Trophoblast cell (in vitro differentiated cells and primary cell): ENCODE data around the gene TOPORS.
A peak's percentile ranks its signal among the peaks of the same experiment; 100 is the strongest.

ENCODE experiments used
- DNase-seq, 2 donors: peaks; one replicate each; pipeline ENCODE4 v3.0.0-alpha.2; 2016
- H2AFZ ChIP-seq: 2 replicates; pipeline ENCODE4 v1.6.1; 2013; ENCODE audit warnings: low read length, moderate library complexity, mild to moderate bottlenecking; ENCODE audit not compliant: insufficient read depth, poor library complexity
- H2AK5ac ChIP-seq: 2 replicates; pipeline ENCODE4 v1.6.1; 2013; ENCODE audit warnings: mild to moderate bottlenecking, low read length
- H2BK120ac ChIP-seq: 2 replicates; pipeline ENCODE4 v1.6.1; 2013; ENCODE audit warnings: low read length, mild to moderate bottlenecking, moderate library complexity; ENCODE audit not compliant: insufficient read depth, poor library complexity
- H2BK12ac ChIP-seq: 2 replicates; pipeline ENCODE4 v1.6.1; 2013; ENCODE audit warnings: mild to moderate bottlenecking, low read length, moderate library complexity
- H2BK5ac ChIP-seq: 2 replicates; pipeline ENCODE4 v1.6.1; 2013; ENCODE audit warnings: low read length, low read depth, moderate library complexity, mild to moderate bottlenecking; ENCODE audit not compliant: poor library complexity
- H3K14ac ChIP-seq: 2 replicates; pipeline ENCODE4 v1.6.1; 2013; ENCODE audit warnings: mild to moderate bottlenecking, low read length
- H3K18ac ChIP-seq: 2 replicates; pipeline ENCODE4 v1.6.1; 2013; ENCODE audit warnings: mild to moderate bottlenecking, low read length
- H3K23ac ChIP-seq: 2 replicates; pipeline ENCODE4 v1.6.1; 2013; ENCODE audit warnings: low read length
- H3K27ac ChIP-seq: 2 replicates; pipeline ENCODE4 v1.5.1; 2013; ENCODE audit warnings: low read depth, mild to moderate bottlenecking, inconsistent platforms, low read length, moderate library complexity
- H3K27me3 ChIP-seq: 2 replicates; pipeline ENCODE4 v1.6.1; 2013; ENCODE audit warnings: inconsistent platforms, mild to moderate bottlenecking, low read length, moderate library complexity; ENCODE audit not compliant: insufficient read depth
- H3K36me3 ChIP-seq, 2 experiments: 1 replicate in 1 of 2; 2 replicates in 1 of 2; pipeline ENCODE4 v1.6.1; 2013; ENCODE audit warnings: low read length in 2 of 2, mild to moderate bottlenecking in 2 of 2, moderate library complexity in 1 of 2; ENCODE audit not compliant: insufficient read depth in 2 of 2, control insufficient read depth in 1 of 2
- H3K4ac ChIP-seq: 2 replicates; pipeline ENCODE4 v1.6.1; 2013; ENCODE audit warnings: low read depth, mild to moderate bottlenecking, low read length, moderate library complexity
- H3K4me1 ChIP-seq, 2 experiments: 1 replicate in 1 of 2; 2 replicates in 1 of 2; pipeline ENCODE4 v1.6.1; 2013; ENCODE audit warnings: low read length in 2 of 2, mild to moderate bottlenecking in 2 of 2, moderate library complexity in 1 of 2; ENCODE audit not compliant: insufficient read depth in 2 of 2, control insufficient read depth in 1 of 2
- H3K4me2 ChIP-seq: 2 replicates; pipeline ENCODE4 v1.6.1; 2013; ENCODE audit warnings: inconsistent platforms, mild to moderate bottlenecking, low read length, moderate library complexity
- H3K4me3 ChIP-seq: 2 replicates; pipeline ENCODE4 v1.5.1; 2013; ENCODE audit warnings: mild to moderate bottlenecking, low read depth, low read length, inconsistent platforms
- H3K79me1 ChIP-seq: one replicate; pipeline ENCODE4 v1.6.1; 2013; ENCODE audit warnings: low read length
- H3K79me2 ChIP-seq: 2 replicates; pipeline ENCODE4 v1.6.1; 2013; ENCODE audit warnings: low read length, mild to moderate bottlenecking; ENCODE audit not compliant: control insufficient read depth, insufficient read depth, poor library complexity
- H3K9ac ChIP-seq: 2 replicates; pipeline ENCODE4 v1.6.1; 2013; ENCODE audit warnings: mild to moderate bottlenecking, low read length
- H3K9me3 ChIP-seq: 2 replicates; pipeline ENCODE4 v1.6.1; 2013; ENCODE audit warnings: low read depth, mild to moderate bottlenecking, control low read depth, inconsistent platforms, low read length; ENCODE audit not compliant: insufficient read depth
- H4K12ac ChIP-seq: 2 replicates; pipeline ENCODE4 v1.6.1; 2013; ENCODE audit warnings: low read depth, mild to moderate bottlenecking, low read length, moderate library complexity
- H4K8ac ChIP-seq: 2 replicates; pipeline ENCODE4 v1.6.1; 2013; ENCODE audit warnings: low read depth, mild to moderate bottlenecking, low read length, moderate library complexity
- H4K91ac ChIP-seq: one replicate; pipeline ENCODE4 v1.6.1; 2013; ENCODE audit warnings: low read depth, mild to moderate bottlenecking, low read length, moderate library complexity
- WGBS: extraction: QIAGEN DNeasy Blood & Tissue Kit; methylation state at CpG from one replicate; pipeline ENCODE4 v1.1.7; 2013; ENCODE audit warnings: missing lambda C conversion rate; ENCODE audit not compliant: insufficient read length, insufficient coverage; ENCODE audit errors: extremely low coverage; 5-methylcytosine and 5-hydroxymethylcytosine counted together

TOPORS gene

DNA sequence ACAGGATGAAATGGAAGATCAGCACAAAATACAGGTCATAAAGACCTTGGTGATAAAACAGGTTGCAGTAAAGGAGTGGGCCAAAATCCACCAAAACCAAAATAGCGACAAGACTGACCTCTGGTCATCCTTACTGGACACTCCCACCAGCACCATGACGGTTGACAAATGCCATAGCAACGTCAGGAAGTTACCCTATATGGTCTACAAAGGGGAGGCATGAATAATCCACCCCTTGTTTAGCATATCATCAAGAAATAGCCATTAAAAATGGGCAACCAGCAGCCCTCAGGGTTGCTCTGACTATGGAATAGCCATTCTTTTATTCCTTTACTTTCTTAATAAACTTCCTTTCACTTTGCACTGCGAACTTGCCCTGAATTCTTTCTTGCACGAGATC, 26.6 kb upstream of the TOPORS start:
- no peak overlapping the region for H3K4me3 ChIP-seq
- H3K9me3 ChIP-seq = no peaks in the 10 kb centered on the region
- H3K4me1 ChIP-seq = peaks cover 0 to 3% of the 10 kb centered on the region in 2 experiments
- H3K27me3 ChIP-seq = no peaks in the 10 kb centered on the region
- no peak overlapping the region for H4K8ac ChIP-seq
- H3K27ac ChIP-seq = no peak overlapping the region
- H3K9ac ChIP-seq = no peak overlapping the region
- H2AK5ac ChIP-seq = no peak overlapping the region
- WGBS = no CpG with 5 or more reads among the region's 5 CpGs
- H4K91ac ChIP-seq = no peak overlapping the region
- no peaks in the 10 kb centered on the region for H3K79me2 ChIP-seq
- DNase-seq = no peak
- no peak overlapping the region for H2AFZ ChIP-seq
- no peak overlapping the region for H3K4ac ChIP-seq
- no peak overlapping the region for H3K23ac ChIP-seq
- H3K14ac ChIP-seq = no peak overlapping the region
- no peaks in the 10 kb centered on the region for H3K36me3 ChIP-seq
- no peak overlapping the region for H2BK120ac ChIP-seq
- H3K18ac ChIP-seq = no peak overlapping the region
- no peak overlapping the region for H4K12ac ChIP-seq
- peaks cover 1% of the 10 kb centered on the region for H3K79me1 ChIP-seq
- H2BK12ac ChIP-seq = no peak overlapping the region
- H3K4me2 ChIP-seq = no peak overlapping the region
- no peak overlapping the region for H2BK5ac ChIP-seq

DNA sequence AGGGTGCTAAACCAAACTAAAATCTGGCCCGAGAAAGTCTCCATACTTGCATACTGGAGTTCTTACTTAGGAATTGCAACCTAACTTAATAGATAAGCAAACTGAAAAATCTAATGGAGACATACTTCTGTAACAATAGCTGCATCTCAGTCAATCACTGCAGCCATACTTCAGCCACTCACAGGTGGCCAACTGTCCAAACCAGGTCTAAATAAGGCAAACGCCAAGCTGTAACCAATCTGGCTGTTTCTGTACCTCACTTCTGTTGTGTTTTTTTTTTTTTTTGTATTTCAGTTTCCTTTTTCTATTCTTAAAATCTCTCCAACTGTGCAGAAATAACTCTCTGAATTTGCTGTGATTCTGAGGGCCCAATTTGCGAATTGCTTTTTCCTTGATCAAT, 24.9 kb upstream of the TOPORS start:
- no CpG with 5 or more reads among the region's 3 CpGs for WGBS
- H3K27me3 ChIP-seq = no peaks in the 10 kb centered on the region
- H4K91ac ChIP-seq = no peak overlapping the region

DNA sequence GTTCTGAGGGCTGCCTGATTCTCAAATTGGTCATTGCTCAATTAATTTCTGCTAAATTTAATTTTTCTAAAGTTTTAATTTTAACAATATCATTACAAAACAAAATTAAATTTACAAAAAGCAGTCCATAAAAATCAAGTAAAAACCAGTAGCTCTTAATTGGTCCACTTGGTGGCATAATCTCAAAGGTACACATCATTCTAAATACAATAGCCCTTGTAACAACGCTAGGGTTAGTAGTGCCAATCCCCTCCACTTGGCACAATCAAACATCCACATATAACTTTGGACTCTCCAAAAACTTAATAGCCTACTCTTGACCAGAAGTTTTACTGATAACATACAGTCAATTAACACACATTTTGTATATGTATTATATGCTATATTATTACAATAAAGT, 22.5 kb upstream of the TOPORS start:
- H3K36me3 ChIP-seq = peaks cover 0 to 4% of the 10 kb centered on the region in 2 experiments
- no peaks in the 10 kb centered on the region for H3K4me1 ChIP-seq
- no peak for DNase-seq
- H3K4ac ChIP-seq = no peak overlapping the region
- peaks cover 5% of the 10 kb centered on the region for H3K79me1 ChIP-seq
- no peak overlapping the region for H3K9ac ChIP-seq
- H2BK12ac ChIP-seq = no peak overlapping the region
- no peaks in the 10 kb centered on the region for H3K9me3 ChIP-seq
- no peak overlapping the region for H3K18ac ChIP-seq
- H3K27ac ChIP-seq = no peak overlapping the region
- no peak overlapping the region for H3K4me2 ChIP-seq
- H2AFZ ChIP-seq = no peak overlapping the region
- peaks cover 2% of the 10 kb centered on the region for H3K79me2 ChIP-seq
- H2BK5ac ChIP-seq = no peak overlapping the region
- no peak overlapping the region for H4K8ac ChIP-seq
- H2AK5ac ChIP-seq = no peak overlapping the region
- H2BK120ac ChIP-seq = no peak overlapping the region
- WGBS = no CpG with 5 or more reads among the region's 1 CpG
- no peak overlapping the region for H3K4me3 ChIP-seq
- no peak overlapping the region for H4K91ac ChIP-seq
- no peak overlapping the region for H3K14ac ChIP-seq
- no peak overlapping the region for H3K23ac ChIP-seq
- H4K12ac ChIP-seq = no peak overlapping the region
- H3K27me3 ChIP-seq = no peaks in the 10 kb centered on the region

More for the DNA sequence above, 24.9 kb upstream of the TOPORS start:
- H2BK5ac ChIP-seq = no peak overlapping the region
- no peak overlapping the region for H3K4ac ChIP-seq
- H2AK5ac ChIP-seq = no peak overlapping the region
- no peak overlapping the region for H2AFZ ChIP-seq
- H3K9ac ChIP-seq = no peak overlapping the region
- H3K4me3 ChIP-seq = no peak overlapping the region
- no peaks in the 10 kb centered on the region for H3K36me3 ChIP-seq
- H3K9me3 ChIP-seq = no peaks in the 10 kb centered on the region
- no peak overlapping the region for H4K8ac ChIP-seq
- no peak overlapping the region for H3K14ac ChIP-seq
- no peak overlapping the region for H2BK120ac ChIP-seq
- no peak overlapping the region for H3K4me2 ChIP-seq
- H3K4me1 ChIP-seq = peaks cover 0 to 3% of the 10 kb centered on the region in 2 experiments
- no peak overlapping the region for H3K18ac ChIP-seq
- no peak overlapping the region for H3K23ac ChIP-seq
- no peak for DNase-seq
- peaks cover 2% of the 10 kb centered on the region for H3K79me2 ChIP-seq
- H3K27ac ChIP-seq = no peak overlapping the region
- H3K79me1 ChIP-seq = peaks cover 7% of the 10 kb centered on the region
- no peak overlapping the region for H2BK12ac ChIP-seq
- H4K12ac ChIP-seq = no peak overlapping the region

DNA sequence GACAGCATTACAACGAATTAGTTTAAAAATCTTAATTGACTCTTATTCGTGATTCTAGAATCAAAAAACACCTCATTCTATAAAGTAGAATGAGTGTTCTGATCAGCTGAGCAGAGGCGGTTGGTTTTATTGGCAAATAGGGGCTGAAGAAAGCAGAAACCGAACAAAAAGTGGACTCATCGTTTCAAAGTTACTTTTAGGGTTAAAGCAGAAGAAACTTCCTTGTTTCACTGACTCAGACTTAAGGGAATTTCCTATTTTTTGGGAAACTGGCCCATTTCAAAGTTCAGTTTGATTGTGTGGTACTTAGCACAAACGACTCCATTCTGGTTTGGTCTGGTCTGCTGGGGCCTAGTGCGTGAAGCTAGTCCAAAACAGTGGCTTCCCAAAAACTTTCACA, 21.4 kb upstream of the TOPORS start:
- H3K79me1 ChIP-seq = peaks cover 5% of the 10 kb centered on the region
- no peak overlapping the region for H4K91ac ChIP-seq
- H3K4me3 ChIP-seq = no peak overlapping the region
- no peak overlapping the region for H3K14ac ChIP-seq
- no peak overlapping the region for H3K23ac ChIP-seq
- no peaks in the 10 kb centered on the region for H3K4me1 ChIP-seq
- WGBS = no CpG with 5 or more reads among the region's 7 CpGs
- H3K4ac ChIP-seq = no peak overlapping the region
- H4K12ac ChIP-seq = no peak overlapping the region
- H3K9me3 ChIP-seq = no peaks in the 10 kb centered on the region
- DNase-seq = no peak
- H2BK120ac ChIP-seq = no peak overlapping the region
- H3K18ac ChIP-seq = no peak overlapping the region
- H2AK5ac ChIP-seq = no peak overlapping the region
- H3K9ac ChIP-seq = no peak overlapping the region
- peaks cover 0 to 4% of the 10 kb centered on the region in 2 experiments for H3K36me3 ChIP-seq
- peaks cover 2% of the 10 kb centered on the region for H3K79me2 ChIP-seq
- no peaks in the 10 kb centered on the region for H3K27me3 ChIP-seq
- no peak overlapping the region for H2BK12ac ChIP-seq
- H4K8ac ChIP-seq = no peak overlapping the region
- no peak overlapping the region for H2BK5ac ChIP-seq
- H3K27ac ChIP-seq = no peak overlapping the region
- no peak overlapping the region for H3K4me2 ChIP-seq
- H2AFZ ChIP-seq = peak overlapping the region; percentile 76
